Activated T-helper 1 cell treated with Interleukin-2 at 50 U/mL for 16 hours (primary cell): Measurements from ENCODE around the gene PLEKHG3.

Source experiments
- DNase-seq: peaks from one replicate; pipeline ENCODE4 v3.0.0-alpha.2; 2020; ENCODE audit warnings: low read depth

Gene PLEKHG3

GRCh38 chr14:64784006-64784405 is 79.8 kb downstream of the PLEKHG3 start:
- no peak for DNase-seq

GRCh38 chr14:64786296-64787149 is 82.3 kb downstream of the PLEKHG3 start:
- DNase-seq, result no peak

GRCh38 chr14:64787619-64788018 is 83.4 kb downstream of the PLEKHG3 start:
- no peak for DNase-seq

- DNase-seq, result no peak
These were observed 84.5 kb downstream of the PLEKHG3 start for GRCh38 chr14:64788706-64789105.

GRCh38 chr14:64789696-64790095 is 85.5 kb downstream of the PLEKHG3 start:
- no peak for DNase-seq

- DNase-seq, result no peak
These were observed 86.3 kb downstream of the PLEKHG3 start for GRCh38 chr14:64790478-64790877.

GRCh38 chr14:64792231-64792630 is 88.0 kb downstream of the PLEKHG3 start:
- no peak for DNase-seq

GRCh38 chr14:64792871-64793560 is 88.8 kb downstream of the PLEKHG3 start:
- DNase-seq, result no peak

- DNase-seq, result no peak
These were observed 91.0 kb downstream of the PLEKHG3 start for GRCh38 chr14:64795211-64795610.

- DNase-seq, result no peak
These were observed 91.7 kb downstream of the PLEKHG3 start for GRCh38 chr14:64795921-64796320.

- DNase-seq, result no peak
These were observed 92.1 kb downstream of the PLEKHG3 start for GRCh38 chr14:64796369-64796768.

GRCh38 chr14:64799555-64799954 is 95.3 kb downstream of the PLEKHG3 start:
- DNase-seq, result no peak
